HG03439 (cell line): ENCODE data around the gene PSMB3.
"Not testable (repeated sequence)": the region's sequence is repeated elsewhere in the genome, so short reads cannot be mapped to it uniquely, and the experiment has no call there.

Experiments
- ATAC-seq: cut with Tn5 transposase; IDR thresholded peaks from one replicate; pipeline ENCODE4 v1.9.1; 2021; ENCODE audit warnings: mild to moderate bottlenecking, moderate library complexity; ENCODE audit not compliant: unreplicated experiment

The PSMB3 gene

GRCh38 chr17:38715216-38715943 lies 37.2 kb upstream of the PSMB3 start:
- no peak for ATAC-seq

GRCh38 chr17:38716368-38717005 lies 36.1 kb upstream of the PSMB3 start:
- no peak for ATAC-seq

- no peak for ATAC-seq
Measured at GRCh38 chr17:38717139-38717745, 35.3 kb upstream of the PSMB3 start.

- ATAC-seq, result no peak
Measured at GRCh38 chr17:38719289-38719942, 33.1 kb upstream of the PSMB3 start.

- ATAC-seq, result no peak
Measured at GRCh38 chr17:38719943-38720641, 32.4 kb upstream of the PSMB3 start.

GRCh38 chr17:38720941-38721340 lies 31.6 kb upstream of the PSMB3 start:
- ATAC-seq, result no peak

- no peak for ATAC-seq
Measured at GRCh38 chr17:38721802-38722201, 30.7 kb upstream of the PSMB3 start.

- ATAC-seq, result no peak
Measured at GRCh38 chr17:38724337-38724988, 28.1 kb upstream of the PSMB3 start.

GRCh38 chr17:38725066-38725465 lies 27.5 kb upstream of the PSMB3 start:
- ATAC-seq, result no peak

- ATAC-seq, result not testable (repeated sequence)
Measured at GRCh38 chr17:38726145-38726544, 26.4 kb upstream of the PSMB3 start.

GRCh38 chr17:38727736-38728135 lies 24.8 kb upstream of the PSMB3 start:
- no peak for ATAC-seq

GRCh38 chr17:38728290-38728831 lies 24.2 kb upstream of the PSMB3 start:
- ATAC-seq, result no peak

GRCh38 chr17:38729368-38729885 lies 23.1 kb upstream of the PSMB3 start:
- ATAC-seq, result no peak

GRCh38 chr17:38729886-38730525 lies 22.5 kb upstream of the PSMB3 start, which contains the start of gene CISD3:
Gene CISD3, plus strand, starts transcription at chr17:38730341. Its CDS starts 18 bp downstream, at chr17:38730359.
- peak; percentile 66 for ATAC-seq

GRCh38 chr17:38730526-38731379 lies 21.8 kb upstream of the PSMB3 start:
- no peak for ATAC-seq

- ATAC-seq, result no peak
Measured at GRCh38 chr17:38731526-38732294, 20.8 kb upstream of the PSMB3 start.

- ATAC-seq, result no peak
Measured at GRCh38 chr17:38732376-38733281, 19.9 kb upstream of the PSMB3 start.
